H1 (cell line): ENCODE measurements around the gene TMPRSS3. TPM values are rescaled to one million over a fixed set of nuclear protein-coding genes. Genes with fewer than 3 reads are reported as not detected.

Source experiments
- CHD2 ChIP-seq: IDR thresholded peaks from 2 replicates; pipeline ENCODE4 v1.6.1; 2012; ENCODE audit warnings: low read length, improper control_type of control experiment
- polyA plus RNA-seq, 7 experiments: library from polyadenylated mRNA; depleted of rRNA in 3 of 7; stranded (reverse) in 5 of 7; unstranded in 2 of 7; fragments of >200 nt in 5 of 7; fragments of 200-250 nt in 2 of 7; gene quantifications; 1 replicate in 5 of 7; 2 replicates in 1 of 7; 4 replicates in 1 of 7; pipeline versions ENCODE4 v1.2.1 to v1.2.3, GENCODE V29; 2011 to 2013; ENCODE audit warnings: missing spikeins in 2 of 7, mixed read lengths in 2 of 7
- total RNA-seq: library from RNA; stranded (reverse); fragmentation: NEBNext Ultra II Directional; extraction: Animal tissue kit (Norgen Biotek cat#: 25700); gene quantifications from 2 replicates; pipeline ENCODE4 v1.2.1, GENCODE V29; 2021
- TF ChIP-seq, protein P1 (sequence below): fragments of 300-600 bp; sonication (generic); IDR thresholded peaks from 2 replicates; pipeline ENCODE4 v1.7.1; 2012; ENCODE audit warnings: low read length, moderate library complexity, mild to moderate bottlenecking, inconsistent platforms; ENCODE audit not compliant: insufficient replicate concordance

The TMPRSS3 gene
- total and polyA plus RNA-seq, 2 of the 8 experiments (the other 6 are each of a cell fraction or from before 2014, with no cell fraction given) = 0.38 TPM; not detected in 1

DNA sequence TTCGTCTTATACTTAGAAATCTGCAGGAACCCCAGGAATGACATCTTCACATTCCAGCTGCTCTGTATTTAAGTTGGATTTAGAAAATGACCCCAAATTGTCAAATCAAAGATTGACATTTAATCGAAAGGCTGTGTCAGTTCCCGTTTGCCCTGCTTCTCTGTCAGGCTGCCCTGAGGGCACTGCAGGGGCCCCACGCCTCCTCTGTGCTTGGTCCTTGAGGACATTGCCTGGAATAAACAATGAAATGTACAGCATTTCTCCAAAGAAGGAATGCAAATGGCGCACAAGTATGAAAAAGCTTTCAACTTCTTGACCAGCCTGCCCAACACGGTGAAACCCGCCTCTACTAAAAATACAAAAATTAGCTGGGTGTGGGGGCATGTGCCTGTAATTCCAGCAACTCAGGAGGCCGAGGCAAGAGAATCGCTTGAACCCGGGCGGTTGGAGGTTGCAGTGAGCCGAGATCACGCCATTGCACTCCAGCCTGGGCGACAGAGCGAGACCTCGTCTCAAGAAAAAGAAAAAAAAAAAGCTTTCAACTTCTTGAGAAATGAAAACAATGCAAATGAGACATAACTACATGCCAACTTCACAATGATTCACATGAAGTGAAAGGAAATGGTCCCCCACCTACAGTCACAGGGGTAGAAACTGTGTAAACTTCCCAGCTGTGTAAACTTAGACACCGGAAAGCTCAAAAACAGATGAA is 3.0 kb downstream of the TMPRSS3 start (continued):
- TF ChIP-seq, protein P1, sequence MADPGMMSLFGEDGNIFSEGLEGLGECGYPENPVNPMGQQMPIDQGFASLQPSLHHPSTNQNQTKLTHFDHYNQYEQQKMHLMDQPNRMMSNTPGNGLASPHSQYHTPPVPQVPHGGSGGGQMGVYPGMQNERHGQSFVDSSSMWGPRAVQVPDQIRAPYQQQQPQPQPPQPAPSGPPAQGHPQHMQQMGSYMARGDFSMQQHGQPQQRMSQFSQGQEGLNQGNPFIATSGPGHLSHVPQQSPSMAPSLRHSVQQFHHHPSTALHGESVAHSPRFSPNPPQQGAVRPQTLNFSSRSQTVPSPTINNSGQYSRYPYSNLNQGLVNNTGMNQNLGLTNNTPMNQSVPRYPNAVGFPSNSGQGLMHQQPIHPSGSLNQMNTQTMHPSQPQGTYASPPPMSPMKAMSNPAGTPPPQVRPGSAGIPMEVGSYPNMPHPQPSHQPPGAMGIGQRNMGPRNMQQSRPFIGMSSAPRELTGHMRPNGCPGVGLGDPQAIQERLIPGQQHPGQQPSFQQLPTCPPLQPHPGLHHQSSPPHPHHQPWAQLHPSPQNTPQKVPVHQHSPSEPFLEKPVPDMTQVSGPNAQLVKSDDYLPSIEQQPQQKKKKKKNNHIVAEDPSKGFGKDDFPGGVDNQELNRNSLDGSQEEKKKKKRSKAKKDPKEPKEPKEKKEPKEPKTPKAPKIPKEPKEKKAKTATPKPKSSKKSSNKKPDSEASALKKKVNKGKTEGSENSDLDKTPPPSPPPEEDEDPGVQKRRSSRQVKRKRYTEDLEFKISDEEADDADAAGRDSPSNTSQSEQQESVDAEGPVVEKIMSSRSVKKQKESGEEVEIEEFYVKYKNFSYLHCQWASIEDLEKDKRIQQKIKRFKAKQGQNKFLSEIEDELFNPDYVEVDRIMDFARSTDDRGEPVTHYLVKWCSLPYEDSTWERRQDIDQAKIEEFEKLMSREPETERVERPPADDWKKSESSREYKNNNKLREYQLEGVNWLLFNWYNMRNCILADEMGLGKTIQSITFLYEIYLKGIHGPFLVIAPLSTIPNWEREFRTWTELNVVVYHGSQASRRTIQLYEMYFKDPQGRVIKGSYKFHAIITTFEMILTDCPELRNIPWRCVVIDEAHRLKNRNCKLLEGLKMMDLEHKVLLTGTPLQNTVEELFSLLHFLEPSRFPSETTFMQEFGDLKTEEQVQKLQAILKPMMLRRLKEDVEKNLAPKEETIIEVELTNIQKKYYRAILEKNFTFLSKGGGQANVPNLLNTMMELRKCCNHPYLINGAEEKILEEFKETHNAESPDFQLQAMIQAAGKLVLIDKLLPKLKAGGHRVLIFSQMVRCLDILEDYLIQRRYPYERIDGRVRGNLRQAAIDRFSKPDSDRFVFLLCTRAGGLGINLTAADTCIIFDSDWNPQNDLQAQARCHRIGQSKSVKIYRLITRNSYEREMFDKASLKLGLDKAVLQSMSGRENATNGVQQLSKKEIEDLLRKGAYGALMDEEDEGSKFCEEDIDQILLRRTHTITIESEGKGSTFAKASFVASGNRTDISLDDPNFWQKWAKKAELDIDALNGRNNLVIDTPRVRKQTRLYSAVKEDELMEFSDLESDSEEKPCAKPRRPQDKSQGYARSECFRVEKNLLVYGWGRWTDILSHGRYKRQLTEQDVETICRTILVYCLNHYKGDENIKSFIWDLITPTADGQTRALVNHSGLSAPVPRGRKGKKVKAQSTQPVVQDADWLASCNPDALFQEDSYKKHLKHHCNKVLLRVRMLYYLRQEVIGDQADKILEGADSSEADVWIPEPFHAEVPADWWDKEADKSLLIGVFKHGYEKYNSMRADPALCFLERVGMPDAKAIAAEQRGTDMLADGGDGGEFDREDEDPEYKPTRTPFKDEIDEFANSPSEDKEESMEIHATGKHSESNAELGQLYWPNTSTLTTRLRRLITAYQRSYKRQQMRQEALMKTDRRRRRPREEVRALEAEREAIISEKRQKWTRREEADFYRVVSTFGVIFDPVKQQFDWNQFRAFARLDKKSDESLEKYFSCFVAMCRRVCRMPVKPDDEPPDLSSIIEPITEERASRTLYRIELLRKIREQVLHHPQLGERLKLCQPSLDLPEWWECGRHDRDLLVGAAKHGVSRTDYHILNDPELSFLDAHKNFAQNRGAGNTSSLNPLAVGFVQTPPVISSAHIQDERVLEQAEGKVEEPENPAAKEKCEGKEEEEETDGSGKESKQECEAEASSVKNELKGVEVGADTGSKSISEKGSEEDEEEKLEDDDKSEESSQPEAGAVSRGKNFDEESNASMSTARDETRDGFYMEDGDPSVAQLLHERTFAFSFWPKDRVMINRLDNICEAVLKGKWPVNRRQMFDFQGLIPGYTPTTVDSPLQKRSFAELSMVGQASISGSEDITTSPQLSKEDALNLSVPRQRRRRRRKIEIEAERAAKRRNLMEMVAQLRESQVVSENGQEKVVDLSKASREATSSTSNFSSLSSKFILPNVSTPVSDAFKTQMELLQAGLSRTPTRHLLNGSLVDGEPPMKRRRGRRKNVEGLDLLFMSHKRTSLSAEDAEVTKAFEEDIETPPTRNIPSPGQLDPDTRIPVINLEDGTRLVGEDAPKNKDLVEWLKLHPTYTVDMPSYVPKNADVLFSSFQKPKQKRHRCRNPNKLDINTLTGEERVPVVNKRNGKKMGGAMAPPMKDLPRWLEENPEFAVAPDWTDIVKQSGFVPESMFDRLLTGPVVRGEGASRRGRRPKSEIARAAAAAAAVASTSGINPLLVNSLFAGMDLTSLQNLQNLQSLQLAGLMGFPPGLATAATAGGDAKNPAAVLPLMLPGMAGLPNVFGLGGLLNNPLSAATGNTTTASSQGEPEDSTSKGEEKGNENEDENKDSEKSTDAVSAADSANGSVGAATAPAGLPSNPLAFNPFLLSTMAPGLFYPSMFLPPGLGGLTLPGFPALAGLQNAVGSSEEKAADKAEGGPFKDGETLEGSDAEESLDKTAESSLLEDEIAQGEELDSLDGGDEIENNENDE = no peak
- no peak for TF ChIP-seq CHD2
